GM12891 (cell line): ENCODE results near the gene HTR4.
"Not testable (repeated sequence)": the region's sequence is repeated elsewhere in the genome, so short reads cannot be mapped to it uniquely, and the experiment has no call there.

Experiments used
- DNase-seq: peaks from one replicate; pipeline ENCODE4 v3.0.0; 2011; ENCODE audit warnings: low spot score; ENCODE audit not compliant: insufficient read length
- FAIRE-seq: peaks from 2 replicates; lab custom pipeline; 2011; peaks lifted over from hg19 to GRCh38; lab: Jason Lieb, UNC
- PAX5 ChIP-seq: IDR thresholded peaks from 2 replicates; pipeline ENCODE4 v1.6.1; 2011; ENCODE audit warnings: low read length, moderate library complexity, mild to moderate bottlenecking; ENCODE audit not compliant: insufficient read depth, severe bottlenecking
- POLR2A ChIP-seq: IDR thresholded peaks from 2 replicates; pipeline ENCODE4 v1.6.1; 2011; ENCODE audit warnings: low read depth, low read length, control low read depth
- POLR2AphosphoS5 ChIP-seq: IDR thresholded peaks from 2 replicates; pipeline ENCODE4 v1.6.1; 2011; ENCODE audit warnings: low read depth, low read length, control low read depth
- POU2F2 ChIP-seq: IDR thresholded peaks from 2 replicates; pipeline ENCODE4 v1.6.1; 2011; ENCODE audit warnings: low read depth, mild to moderate bottlenecking, control low read depth, low read length, moderate library complexity
- SPI1 ChIP-seq: IDR thresholded peaks from 2 replicates; pipeline ENCODE4 v1.6.1; 2011; ENCODE audit warnings: low read depth, low read length, control low read depth
- TAF1 ChIP-seq: IDR thresholded peaks from 2 replicates; pipeline ENCODE4 v1.6.1; 2011; ENCODE audit warnings: low read depth, low read length, control low read depth

HTR4 gene

DNA sequence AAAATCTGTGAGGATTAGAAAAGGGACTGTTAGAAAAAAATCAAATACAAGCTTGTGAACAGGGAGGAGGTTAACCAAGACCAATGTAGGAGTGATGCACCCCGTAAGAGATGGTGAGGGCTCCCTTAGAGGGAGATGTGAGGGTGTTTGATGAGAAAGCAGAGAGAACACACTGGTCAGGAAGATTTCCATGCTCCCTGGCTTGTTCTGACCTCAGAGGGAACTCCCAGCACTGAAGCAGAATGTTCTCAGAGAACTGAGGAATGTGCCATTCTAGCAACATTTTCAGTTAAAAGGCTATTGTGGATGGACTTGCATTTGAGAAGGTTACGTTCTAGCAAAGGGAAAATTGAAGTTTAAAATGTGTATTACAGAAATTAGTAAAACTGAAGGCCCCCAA lies 110.6 kb downstream of the HTR4 start:
- FAIRE-seq = no peak

GRCh38 chr5:148542812-148543211 lies 111.5 kb downstream of the HTR4 start:
- DNase-seq = no peak
- no peak for TF ChIP-seq SPI1
- TF ChIP-seq TAF1 = no peak
- no peak for TF ChIP-seq PAX5
- no peak for TF ChIP-seq POLR2AphosphoS5
- TF ChIP-seq POLR2A = no peak
- TF ChIP-seq POU2F2 = no peak
- FAIRE-seq = no peak

More for the DNA sequence above, 110.6 kb downstream of the HTR4 start:
- DNase-seq = no peak
- no peak for TF ChIP-seq POU2F2

- TF ChIP-seq SPI1 (no peak), POLR2AphosphoS5 (no peak), PAX5 (no peak), POLR2A (no peak), TAF1 (no peak), POU2F2 (no peak)
- FAIRE-seq = no peak
- no peak for DNase-seq
These were observed 113.1 kb downstream of the HTR4 start for GRCh38 chr5:148541054-148541835.

GRCh38 chr5:148540647-148541046 lies 113.7 kb downstream of the HTR4 start:
- TF ChIP-seq SPI1 = no peak
- no peak for TF ChIP-seq TAF1
- no peak for TF ChIP-seq PAX5
- TF ChIP-seq POLR2AphosphoS5 = no peak
- DNase-seq = no peak
- no peak for FAIRE-seq

DNA sequence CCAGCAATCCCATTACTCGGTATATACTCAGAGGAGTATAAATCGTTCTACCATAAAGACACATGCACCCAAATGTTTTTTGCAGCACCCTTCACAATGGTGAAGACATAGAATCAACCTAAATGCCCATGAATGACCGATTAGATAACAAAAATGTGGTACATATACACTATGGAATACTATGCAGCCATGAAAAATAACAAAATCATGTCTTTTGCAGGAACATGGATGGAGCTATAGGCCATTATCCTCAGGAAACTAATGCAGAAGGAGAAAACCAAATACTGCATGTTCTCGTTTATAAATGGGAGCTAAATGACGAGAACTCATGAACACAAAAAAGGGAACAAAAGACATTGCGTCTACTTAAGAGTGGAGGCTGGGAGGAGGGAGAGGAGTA lies 114.5 kb downstream of the HTR4 start:
- TF ChIP-seq PAX5 (no peak), POLR2AphosphoS5 (no peak), SPI1 (no peak), POU2F2 (no peak), TAF1 (no peak), POLR2A (no peak)
- no peak for DNase-seq
- FAIRE-seq = no peak

DNA sequence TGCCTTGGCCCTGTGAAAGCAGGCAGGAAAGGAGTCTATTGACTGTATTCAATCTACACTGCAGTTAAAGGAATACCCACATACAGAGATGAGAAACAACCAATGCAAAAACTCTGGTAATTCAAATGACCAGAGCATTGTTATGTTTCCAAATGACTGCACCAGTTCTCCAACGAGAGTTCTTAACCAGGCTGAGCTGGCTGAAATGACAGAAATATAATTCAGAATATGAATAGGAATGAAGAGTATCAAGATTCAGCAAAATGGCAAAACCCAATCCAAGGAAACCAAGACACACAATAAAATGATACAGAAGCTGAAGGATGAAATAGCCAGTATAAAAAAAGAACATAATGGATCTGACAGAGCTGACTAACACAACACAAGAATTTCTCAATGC lies 119.1 kb downstream of the HTR4 start:
- TF ChIP-seq TAF1 (no peak), POLR2AphosphoS5 (no peak), POU2F2 (no peak), PAX5 (no peak)
- DNase-seq (no peak), FAIRE-seq (no peak)

- TF ChIP-seq POU2F2 (no peak), POLR2A (no peak)
- DNase-seq = no peak
- no peak for FAIRE-seq
These were observed 121.2 kb downstream of the HTR4 start for GRCh38 chr5:148532969-148533670.

DNA sequence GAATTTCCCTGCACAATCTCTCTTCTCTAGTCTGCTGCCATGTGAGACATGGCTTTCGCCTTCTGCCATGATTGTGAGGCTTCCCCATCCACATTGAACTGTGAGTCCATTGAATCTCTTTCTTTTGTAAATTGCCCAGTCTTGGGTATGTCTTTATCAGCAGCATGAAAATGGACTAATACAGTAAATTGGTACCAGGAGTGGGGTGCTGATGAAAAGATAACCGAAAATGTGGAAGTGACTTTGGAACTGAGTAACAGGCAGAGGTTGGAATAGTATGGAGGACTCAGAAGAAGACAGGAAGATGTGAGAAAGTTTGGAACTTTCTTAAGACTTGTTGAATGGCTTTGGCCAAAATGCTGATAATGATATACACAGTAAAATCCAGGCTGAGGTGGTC lies 124.9 kb downstream of the HTR4 start:
- not testable (repeated sequence) for FAIRE-seq

DNA sequence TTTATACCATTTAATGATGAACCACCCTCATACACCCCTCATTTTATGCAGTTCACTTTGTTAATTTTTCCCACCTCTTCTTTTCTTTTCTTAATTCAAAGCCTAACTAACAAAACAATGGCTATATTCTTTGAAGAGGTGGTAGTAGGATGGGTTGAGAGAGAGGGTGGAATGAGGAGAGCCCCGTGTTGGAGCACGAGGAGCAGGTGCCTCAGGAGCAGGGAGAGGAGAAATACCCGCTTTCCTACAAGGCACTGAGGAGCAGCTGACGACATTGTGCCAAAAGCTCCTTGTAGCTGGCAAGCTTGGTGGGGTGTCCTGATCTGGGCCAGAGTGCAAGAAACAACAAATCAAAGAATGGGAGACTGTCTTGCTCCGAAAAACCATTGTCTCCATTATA lies 129.6 kb downstream of the HTR4 start:
- no peak for FAIRE-seq
- no peak for TF ChIP-seq POU2F2
- no peak for TF ChIP-seq POLR2AphosphoS5
- no peak for DNase-seq

More for the DNA sequence above, 124.9 kb downstream of the HTR4 start:
- DNase-seq = not testable (repeated sequence)

GRCh38 chr5:148523139-148523538 lies 131.2 kb downstream of the HTR4 start:
- DNase-seq (no peak), FAIRE-seq (no peak)
- no peak for TF ChIP-seq POLR2AphosphoS5
- no peak for TF ChIP-seq SPI1
- no peak for TF ChIP-seq PAX5
- no peak for TF ChIP-seq TAF1
- TF ChIP-seq POLR2A = no peak
- TF ChIP-seq POU2F2 = no peak

- TF ChIP-seq POLR2AphosphoS5 (no peak), POLR2A (no peak), PAX5 (no peak), TAF1 (no peak), POU2F2 (no peak), SPI1 (no peak)
- DNase-seq (no peak), FAIRE-seq (no peak)
These were observed 138.9 kb downstream of the HTR4 start for GRCh38 chr5:148515460-148515859.
